NCI-H1105 treated with DMSO at 0.1 percent for 48 hours (cell line): ENCODE results near the gene TMEM18.
"Not testable (repeated sequence)": the region's sequence is repeated elsewhere in the genome, so short reads cannot be mapped to it uniquely, and the experiment has no call there.

ENCODE experiments used
- DNase-seq: peaks from one replicate; lab custom pipeline; 2025; lab: John Stamatoyannopoulos, UW

The TMEM18 gene

DNA sequence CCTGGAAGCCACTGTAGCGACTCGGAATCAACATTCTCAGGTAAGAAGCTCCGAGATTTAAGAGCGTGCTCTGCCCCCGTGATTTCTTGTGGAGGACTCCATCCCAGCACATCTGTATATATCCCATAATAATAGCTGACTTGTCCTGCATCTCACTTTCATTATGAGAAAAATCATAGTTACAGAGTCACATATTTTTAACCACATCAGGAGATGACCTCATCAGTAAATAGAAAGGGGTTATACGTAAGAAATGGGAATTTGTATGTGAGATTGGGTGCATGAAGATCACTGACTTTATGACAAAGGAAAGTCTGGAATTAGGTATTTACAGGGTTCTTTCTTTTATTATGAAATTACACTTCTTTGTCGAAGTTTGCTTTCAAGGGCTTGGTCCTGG lies 16.4 kb upstream of the TMEM18 start:
- no peak for DNase-seq

DNA sequence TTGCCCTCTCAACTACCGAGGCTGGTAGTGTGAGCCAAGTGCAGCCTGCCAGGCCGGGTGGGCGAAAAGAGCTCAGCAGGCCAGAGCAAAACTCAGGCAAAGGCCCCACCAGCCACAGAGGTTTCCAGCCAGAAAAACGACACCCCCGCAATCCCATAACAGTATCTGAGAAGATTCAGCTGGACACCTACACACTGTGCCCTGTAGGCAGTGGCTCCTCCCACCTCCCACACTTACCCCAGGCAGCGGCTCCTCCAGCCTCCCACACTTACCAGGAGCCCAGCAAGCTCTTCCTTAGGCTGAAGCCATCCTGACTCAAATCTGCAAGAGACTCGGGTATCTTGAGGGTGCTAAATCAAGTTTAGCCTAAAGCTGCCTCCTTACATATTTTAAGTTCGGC lies 15.6 kb upstream of the TMEM18 start:
- DNase-seq = no peak

DNA sequence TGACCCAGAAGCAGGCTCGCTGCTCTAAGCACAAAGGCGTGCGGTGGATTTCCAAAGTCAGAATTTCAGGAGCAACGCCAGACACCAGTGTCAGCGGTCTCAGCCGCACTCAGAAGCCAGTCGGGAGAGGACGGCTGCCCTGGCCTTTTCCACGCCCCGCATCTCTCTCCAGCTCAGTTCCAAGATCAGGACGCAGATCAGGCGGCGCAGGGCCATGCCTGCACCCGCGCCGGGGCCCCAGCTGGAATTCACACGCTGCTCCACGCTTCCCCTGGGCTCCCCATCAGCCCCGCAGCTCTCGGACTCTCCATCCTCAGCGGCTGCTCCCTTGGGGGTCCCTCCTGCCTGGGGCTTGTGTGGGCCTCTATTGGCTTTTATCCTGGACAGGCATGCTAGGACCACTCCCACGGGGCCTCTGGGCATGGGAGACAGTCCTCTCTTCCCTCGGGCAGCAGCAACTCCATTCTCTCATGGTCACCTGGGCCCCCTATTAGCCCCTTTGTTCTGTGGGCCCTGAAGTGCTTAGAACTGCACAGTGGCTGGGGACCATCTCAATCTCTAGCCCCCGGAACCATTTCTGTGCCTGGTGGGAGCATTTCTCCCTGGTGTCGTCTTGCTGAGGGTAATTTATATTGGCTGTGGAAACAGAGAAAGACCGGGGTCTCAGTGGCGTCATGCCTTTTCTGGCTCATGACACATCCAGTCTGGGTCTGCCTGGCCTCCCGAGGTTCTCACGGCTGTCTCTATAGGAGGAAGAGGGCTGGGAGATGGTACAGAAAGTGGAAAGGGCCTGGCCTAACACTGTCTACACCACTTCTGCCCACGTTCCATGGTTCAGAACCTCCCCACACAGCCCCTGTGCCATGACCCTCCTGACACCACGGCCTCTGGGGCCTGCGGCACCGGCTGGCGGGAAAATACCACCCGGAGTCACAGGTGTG lies 14.9 kb upstream of the TMEM18 start:
- DNase-seq = no peak

GRCh38 chr2:690799-691198 lies 13.6 kb upstream of the TMEM18 start:
- DNase-seq = no peak

- no peak for DNase-seq
Measured at GRCh38 chr2:689877-690510, 12.8 kb upstream of the TMEM18 start.

- DNase-seq = no peak
Measured at GRCh38 chr2:689237-689636, 12.0 kb upstream of the TMEM18 start.

DNA sequence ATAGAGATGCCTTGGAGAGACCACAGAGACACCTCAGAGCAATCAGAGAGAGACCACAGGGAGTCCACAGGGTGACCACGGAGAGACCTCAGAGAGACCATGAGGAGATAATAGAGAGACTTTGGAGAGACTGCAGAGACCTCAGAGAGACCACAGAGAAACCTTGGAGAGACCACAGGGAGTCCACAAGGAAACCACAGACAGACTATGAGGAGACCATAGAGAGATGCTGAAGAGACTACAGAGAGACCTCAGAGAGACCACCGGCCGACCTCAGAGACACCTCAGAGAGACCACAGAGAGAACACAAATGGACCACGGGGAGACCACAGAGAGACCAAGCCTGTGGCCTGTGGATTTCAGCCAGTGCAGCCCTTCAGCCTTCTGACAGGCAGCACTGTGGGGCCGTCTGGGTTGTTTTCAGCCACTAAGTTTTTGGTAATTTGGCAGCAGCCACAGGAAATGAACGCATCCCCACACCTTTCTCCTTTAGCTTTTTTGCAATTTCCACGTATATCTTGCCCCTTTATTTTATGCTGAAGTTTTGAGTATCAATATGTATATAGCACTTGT lies 11.4 kb upstream of the TMEM18 start:
- DNase-seq = no peak

DNA sequence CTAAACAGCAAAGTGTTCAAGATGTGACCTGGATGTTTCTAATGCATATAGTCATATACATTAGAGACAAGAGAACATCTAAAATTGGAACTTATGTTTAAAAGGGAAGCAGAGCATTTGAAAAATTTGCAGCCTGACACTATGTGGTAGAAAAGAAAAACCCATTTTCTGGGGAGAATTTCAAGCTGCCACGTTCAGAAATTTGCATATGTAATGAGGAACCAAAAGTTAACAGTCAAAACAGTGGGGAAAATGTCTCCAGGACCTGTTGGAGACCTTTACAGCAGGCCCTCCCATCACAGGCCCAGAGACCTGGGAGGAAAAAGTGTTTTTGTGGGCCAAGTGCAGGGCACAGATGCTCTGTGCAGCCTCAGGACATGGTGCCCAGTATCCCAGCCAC lies 8.2 kb upstream of the TMEM18 start:
- no peak for DNase-seq

GRCh38 chr2:684913-685312 lies 7.7 kb upstream of the TMEM18 start:
- DNase-seq = not testable (repeated sequence)

GRCh38 chr2:682226-682625 lies 5.0 kb upstream of the TMEM18 start:
- DNase-seq = no peak

DNA sequence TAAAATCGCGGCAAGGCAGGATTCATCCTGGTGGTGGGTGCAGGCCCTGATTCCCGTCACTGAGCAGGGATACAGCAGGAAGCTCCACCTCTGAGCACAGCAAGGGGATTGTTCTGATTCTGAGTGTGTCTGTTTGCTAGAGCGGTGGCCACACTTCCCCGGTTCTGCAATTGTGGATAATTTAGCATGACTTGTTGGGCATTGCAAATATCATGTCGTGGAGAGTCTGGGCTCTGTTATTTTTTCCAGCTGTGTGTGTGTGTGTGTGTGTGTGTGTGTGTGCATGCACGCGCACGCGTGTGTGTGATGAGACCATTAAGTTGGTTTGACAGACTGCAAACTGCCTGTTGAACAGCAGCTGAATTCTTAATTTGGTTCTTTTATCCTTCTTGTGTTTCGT lies 4.1 kb upstream of the TMEM18 start:
- no peak for DNase-seq

- DNase-seq = no peak
Measured at GRCh38 chr2:680496-680895, 3.3 kb upstream of the TMEM18 start.

DNA sequence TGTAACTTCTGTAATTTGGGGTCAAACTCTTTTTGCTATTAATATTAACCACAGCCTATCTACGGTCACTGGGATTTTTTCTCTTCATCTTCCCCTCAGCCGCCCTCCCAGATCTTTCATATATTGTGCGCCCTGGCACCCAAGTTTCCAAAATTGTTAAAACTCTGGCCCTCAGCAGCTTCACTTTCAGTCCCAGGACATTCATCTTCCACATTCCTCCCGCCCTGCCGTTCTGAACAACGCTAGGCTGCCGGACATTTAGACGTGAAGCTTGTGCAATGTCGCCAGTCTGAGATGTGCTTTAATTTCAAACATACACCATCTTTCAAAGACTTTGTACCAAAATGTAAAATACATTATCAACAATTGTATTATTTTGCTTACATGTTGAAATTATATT lies 1.8 kb upstream of the TMEM18 start:
- no peak for DNase-seq

DNA sequence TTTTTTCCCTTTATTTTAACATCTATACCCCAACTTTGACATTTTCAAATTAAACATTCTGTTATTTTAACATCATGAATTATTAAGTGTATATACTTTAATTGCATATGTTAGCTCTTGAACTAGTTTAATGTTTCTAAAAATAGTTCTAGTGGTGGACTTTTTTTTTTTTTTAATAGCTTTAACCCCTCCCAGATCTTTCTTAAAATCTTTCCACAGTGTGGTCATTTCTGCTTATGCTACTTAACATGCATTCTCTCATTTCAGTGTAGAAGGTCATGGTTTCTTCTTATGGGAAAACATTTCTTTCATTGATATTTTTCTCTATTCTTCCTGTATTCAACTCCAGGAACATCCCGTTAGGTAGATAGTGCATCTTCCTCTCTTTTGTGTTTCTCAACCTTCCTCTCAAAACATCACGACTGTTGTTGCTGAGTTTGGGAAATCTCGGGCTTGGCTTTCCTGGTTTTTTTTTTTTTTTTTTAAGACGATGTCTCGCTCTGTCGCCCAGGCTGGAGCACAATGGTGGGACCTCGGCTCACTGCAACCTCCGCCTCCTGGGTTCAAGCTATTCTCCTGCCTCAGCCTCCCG lies 849 bp upstream of the TMEM18 start:
- DNase-seq = no peak

DNA sequence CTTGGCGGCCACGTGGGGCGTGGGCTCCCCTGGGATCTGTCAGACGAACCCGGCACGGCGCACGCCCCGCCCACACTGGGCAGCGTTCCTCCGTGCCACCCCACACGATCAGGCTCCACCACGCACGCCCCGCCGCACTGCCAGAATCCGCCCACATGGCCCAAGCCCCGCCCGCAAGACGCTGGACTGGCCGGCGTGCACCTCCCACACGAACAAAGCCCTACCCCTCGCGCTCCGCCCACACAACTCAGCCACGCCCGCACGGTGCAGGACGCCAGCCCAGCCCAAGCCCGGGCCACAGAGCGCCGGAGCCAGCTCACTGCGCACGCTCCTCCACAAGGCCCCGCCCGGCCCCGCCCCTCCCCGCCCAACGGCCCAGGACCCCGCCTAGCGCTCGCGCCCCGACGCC lies 555 bp downstream of the TMEM18 start:
- peak; percentile 93 for DNase-seq

- peak; percentile 23 for DNase-seq
Measured at GRCh38 chr2:675982-676646, 1.1 kb downstream of the TMEM18 start.

- no peak for DNase-seq
Measured at GRCh38 chr2:675460-675859, 1.7 kb downstream of the TMEM18 start.

- no peak for DNase-seq
Measured at GRCh38 chr2:675051-675450, 2.2 kb downstream of the TMEM18 start.

DNA sequence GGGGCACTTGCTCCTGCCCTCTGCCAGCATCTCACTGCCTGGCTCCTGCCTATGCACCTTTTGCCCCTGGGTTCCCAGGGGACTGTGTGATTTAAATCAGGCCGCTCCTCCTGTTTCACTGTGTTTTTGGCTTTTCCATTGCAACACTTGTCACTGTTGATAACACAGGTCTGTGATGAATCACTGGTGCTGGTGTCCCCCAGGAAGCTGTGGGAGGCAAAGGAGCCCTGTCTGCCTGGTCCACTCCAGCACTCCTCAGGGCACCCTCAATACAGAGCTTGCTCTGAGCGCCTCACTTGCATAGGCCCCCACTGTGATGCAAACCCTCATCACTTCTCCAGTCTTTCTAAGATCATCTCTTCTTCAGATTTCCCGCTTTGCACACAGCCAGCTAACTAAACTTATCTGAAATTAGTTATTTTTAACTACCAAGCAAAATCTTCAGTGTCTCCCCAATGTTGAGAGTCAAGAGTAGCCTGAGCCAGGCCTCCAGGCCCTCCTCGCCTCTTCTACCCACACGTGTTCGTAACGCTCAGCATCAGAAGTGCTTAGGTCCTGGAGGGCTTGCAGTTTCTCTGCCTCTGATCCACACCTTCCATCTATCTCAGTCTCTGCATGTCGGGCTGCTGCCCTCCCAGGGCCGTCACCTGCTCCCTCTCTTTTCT lies 2.8 kb downstream of the TMEM18 start:
- no peak for DNase-seq

GRCh38 chr2:673615-674320 lies 3.4 kb downstream of the TMEM18 start:
- DNase-seq = no peak

- no peak for DNase-seq
Measured at GRCh38 chr2:673016-673415, 4.2 kb downstream of the TMEM18 start.
